Left renal pelvis (tissue), 4 donors: Measurements from ENCODE around the gene ADAM17. TPM values are rescaled to one million over a fixed set of nuclear protein-coding genes. Genes with fewer than 3 reads are reported as not detected.

Source experiments
- DNase-seq, 4 donors: peaks; one replicate each; pipeline ENCODE4 v3.0.0-alpha.2; 2013; ENCODE audit warnings: low read depth in 4 of 4, low spot score in 3 of 4
- polyA plus RNA-seq, 4 donors: library from polyadenylated mRNA; unstranded; fragments of 120-200 nt; gene quantifications; one replicate each; pipeline ENCODE4 v1.2.1, GENCODE V29; 2013; ENCODE audit not compliant: insufficient read length in 4 of 4

The ADAM17 gene
- polyA plus RNA-seq, 4 donors: 30.7 to 46.5 (median 42.5) TPM

DNA sequence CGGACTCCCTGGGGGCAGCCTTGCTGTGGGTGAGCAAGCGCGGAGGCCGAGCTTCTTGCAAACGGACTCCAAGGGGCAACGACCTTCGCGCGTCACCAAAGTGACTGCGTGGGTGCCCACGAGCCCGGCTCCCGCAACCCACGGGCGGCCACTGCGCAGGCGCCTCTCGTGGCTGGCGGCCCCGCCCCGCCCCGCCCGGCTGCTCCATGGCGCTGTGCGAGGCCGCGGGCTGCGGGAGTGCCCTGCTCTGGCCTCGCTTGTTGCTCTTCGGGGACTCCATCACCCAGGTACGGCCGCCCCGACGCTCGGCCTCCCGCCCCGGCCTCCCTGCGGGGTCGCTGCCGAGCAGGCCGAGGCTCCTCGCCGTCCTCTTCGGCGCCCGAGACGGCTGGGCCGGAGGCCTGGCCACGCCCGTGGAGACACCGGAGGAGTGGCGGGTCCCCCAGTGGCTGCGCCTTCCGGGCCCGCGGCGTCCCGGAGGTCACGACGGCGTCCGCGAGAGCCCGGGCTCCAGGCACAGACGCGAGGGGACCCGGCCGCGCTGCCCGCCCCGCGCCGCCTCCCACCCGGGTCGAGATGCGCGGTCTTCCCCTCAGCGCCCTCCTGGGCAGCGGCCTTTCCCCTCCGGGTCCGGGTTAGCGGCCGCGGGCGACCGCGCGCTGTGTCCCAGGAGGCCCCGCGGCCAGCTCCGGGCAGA lies 81.1 kb downstream of the ADAM17 start, which contains the start of gene IAH1:
IAH1 (plus strand) TSS at position 191 of the 697 bp plus-strand sequence; CDS start at position 207, 16 bp downstream.
- DNase-seq: peak in 3 of 4 donors; percentile 4 to 25 (median 18)

- DNase-seq: peak in 1 of 4 donors; percentile 7
Observed at GRCh38 chr2:9473985-9474360, 81.7 kb downstream of the ADAM17 start.

DNA sequence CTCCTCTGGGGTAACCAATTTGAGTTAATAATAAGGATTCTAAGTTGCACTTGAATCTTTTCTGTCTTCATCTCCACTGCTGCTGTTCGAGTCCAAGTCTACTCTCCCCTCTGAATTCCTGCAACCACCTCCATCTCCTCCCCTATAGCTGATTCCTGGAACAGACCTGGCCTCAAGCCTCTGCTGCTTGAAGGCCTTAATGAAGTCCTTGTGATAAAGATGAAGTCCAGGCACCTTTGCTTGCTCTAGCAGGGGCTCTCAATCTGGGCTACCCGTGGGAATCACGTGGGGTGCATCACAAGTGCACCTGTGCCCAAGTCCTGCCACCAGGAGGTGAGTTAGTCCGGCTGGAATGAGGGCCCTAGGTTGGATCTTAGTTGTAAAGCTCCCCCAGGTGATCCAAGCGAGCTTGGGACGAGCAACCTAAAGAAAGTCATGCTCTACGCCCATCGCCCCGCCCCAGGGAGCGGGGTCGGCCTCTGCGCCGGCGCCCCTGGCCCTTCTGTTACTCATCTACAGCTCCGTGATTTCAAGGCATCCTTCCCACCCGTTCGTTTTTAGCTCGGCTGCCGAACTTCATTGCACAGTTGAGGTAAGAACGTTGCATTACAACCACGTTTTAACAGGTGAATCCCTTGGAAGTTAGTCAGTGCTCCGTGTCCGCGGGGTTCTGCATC lies 82.2 kb downstream of the ADAM17 start:
- peak in 3 of 4 donors; percentile 4 to 24 (median 10) for DNase-seq

DNA sequence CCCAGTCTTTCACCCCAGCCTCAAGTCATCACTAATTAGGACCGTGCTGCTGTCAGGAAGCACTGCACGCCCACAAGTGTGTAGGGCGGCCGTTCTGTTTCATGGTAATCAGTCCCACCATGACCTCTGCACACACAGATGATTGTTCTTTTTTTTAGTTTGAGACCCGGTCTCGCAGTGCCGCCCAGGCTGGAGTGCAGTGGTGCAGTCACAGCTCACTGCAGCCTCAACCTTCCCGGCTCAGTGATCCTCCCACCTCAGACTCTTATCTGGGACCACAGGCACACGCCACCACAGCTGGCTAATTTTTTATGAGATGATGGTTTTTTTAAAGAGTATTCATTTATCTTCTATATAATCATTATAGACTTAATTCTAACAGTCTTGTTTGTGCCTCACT lies 83.1 kb downstream of the ADAM17 start:
- no peak for DNase-seq

GRCh38 chr2:9471206-9471605 lies 84.4 kb downstream of the ADAM17 start:
- DNase-seq: no peak

DNA sequence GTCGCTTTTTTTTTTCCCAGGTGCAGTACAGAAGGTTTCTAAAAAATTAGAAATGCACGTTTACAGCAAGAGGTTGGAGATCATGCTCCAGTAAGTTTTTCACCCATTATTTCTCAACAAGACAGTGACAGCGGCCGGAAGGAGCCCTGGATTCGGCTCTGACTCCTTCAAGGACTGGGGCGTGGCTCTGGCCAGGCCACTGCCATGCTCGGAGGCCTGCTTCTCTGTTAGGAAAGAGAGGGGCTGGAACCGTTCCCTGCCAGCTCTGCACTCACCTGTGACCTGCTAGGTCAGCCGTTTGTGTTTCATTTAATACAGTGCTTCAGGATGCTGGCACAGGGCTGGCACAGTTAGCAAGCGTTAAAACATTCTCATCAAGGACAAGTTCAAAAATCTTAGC lies 87.9 kb downstream of the ADAM17 start:
- DNase-seq: no peak

DNA sequence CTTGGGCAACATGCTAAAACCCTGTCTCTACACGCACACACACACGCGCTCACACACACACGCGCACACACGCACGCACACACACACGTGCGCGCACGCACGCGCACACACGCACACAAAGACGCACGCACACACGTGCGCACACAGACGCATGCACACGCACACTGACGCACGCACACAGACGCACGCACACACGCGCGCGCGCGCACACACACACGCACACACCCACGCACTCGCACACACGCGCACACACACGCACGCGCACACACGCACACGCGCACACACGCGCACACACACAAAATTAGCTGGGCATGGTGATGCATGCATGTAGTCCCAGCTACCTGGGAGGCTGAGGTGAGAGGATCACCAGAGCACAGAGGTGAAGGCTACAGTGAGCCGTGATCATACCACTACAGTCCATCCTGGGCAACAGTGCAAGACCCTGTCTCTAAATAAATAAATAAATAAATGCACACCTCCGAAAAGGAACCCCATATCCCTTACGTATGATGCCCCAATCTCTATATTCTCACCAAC lies 89.4 kb downstream of the ADAM17 start:
- DNase-seq: no peak

GRCh38 chr2:9465170-9465569 lies 90.5 kb downstream of the ADAM17 start:
- no peak for DNase-seq

- DNase-seq: no peak
Observed at GRCh38 chr2:9463698-9464034, 92.0 kb downstream of the ADAM17 start.

DNA sequence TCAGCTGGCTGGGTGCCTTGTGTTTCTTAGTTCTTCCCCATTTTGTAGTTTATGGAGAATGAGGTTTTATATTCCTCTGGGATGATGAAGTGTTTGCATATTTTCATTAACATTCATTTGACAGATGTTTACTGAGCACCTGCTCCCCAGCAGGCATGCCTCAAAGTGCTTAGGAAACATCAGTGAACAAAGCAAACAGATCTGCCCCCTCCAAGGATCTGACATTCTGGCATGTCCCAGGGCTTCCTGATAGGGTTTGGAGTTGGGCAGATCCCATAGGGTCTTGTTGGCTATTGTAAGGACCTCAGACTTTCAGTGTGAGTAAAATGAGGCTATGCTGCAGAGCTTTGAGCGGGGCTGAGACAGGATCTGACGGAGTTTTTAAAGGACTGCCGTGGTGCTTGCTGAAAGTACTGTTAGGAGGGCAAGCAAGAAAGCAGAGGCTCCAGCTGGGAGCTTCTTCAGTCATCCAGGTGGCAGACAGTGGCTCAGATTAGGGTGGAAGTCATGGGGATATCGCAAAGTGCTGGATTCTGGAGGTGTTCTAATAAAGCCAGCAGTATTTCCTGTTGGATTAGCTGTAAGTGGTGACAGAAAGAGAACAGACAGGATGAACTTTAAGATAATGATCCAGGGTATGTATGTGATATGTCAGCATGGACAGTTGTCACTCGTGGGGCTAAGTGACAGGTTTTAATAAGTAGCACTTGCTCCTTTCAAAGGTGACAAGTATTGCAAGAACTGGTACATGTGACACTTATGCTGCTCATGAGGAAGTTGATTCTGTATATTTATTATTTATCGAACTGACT lies 92.5 kb downstream of the ADAM17 start:
- no peak for DNase-seq

DNA sequence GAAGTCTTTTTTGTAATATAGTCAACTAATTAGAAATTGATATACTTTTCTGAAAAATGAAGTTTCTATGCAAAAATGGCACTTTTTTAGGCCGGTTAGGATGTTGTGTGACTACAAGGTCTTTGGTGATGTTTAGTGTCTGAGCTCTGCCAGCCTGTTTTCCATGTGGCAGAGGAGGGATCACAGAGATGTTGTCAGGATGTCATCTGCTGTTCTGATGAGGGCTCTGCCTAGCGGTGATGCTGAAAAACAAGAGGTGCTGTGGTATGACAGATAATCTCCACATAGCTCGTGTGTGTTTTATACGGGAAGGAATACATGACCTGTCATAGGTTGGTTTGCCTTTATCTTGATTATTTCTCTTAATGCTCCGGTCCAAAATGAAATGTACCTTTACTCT lies 93.3 kb downstream of the ADAM17 start:
- no peak for DNase-seq

GRCh38 chr2:9461079-9461478 lies 94.6 kb downstream of the ADAM17 start:
- DNase-seq: no peak

DNA sequence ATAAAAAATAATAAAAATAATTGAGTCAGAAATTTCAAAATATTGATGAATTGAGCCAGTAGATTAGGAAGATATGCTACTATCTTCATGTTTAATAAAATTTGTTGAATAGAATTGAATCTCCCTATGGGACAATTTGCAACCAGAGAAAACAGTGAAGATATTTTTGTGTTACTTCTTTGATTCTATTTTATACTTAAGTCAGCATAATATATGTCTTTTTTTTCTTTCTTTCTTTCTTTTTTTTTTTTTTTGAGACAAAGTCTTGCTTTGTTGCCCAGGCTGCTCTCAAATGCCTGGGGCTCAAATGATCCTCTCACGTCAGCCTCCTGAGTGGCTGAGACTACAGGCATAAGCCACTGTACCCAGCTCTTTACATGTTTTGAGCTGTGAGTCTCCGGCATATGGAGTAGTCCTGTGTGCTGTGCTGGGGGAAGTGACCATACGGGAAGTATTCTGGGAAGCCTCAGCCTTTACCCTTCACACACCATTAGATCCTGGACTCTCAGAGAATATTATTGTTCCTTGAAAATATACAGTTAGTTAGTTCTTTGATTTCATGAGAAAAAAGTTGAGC lies 95.1 kb downstream of the ADAM17 start:
- DNase-seq: no peak

DNA sequence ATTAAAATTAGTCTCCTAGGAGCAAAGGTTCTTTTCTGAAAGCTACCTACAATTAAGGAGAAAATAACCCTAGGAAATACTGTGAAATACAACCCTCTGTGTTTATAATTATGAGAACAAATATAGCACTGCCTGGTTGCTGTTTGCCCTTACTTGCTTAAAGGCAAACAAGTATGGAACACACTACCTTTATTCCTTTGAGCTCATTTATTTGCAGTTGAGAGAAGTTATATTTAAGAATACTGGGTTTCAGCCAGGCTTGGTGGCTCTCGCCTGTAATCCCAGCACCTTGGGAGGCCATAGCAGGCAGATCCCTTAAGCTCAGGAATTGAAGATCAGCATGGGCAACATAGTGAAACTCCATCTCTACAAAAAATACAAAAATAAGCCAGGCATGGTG lies 104.4 kb downstream of the ADAM17 start:
- DNase-seq: no peak

DNA sequence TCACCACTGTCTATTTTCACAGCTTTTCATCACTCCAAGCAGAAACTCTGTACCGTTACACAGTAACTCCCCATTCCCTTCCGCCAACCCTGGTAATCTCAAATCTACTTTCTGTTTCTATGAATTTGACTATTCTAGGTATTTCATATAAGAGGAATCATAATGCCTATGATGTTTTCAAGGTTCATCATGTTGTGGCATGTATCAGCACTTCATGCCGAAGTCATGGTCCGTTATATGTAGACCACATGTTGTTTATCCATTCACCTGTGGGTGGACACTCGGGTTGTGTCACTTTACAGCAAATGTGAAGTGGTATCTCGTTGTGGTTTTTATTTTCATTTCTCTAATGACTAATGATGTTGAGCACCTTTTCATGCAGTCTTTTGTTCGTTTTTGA lies 110.5 kb downstream of the ADAM17 start:
- no peak for DNase-seq

- no peak for DNase-seq
Observed at GRCh38 chr2:9443526-9443925, 112.1 kb downstream of the ADAM17 start.

GRCh38 chr2:9441556-9441955 lies 114.1 kb downstream of the ADAM17 start:
- no peak for DNase-seq

DNA sequence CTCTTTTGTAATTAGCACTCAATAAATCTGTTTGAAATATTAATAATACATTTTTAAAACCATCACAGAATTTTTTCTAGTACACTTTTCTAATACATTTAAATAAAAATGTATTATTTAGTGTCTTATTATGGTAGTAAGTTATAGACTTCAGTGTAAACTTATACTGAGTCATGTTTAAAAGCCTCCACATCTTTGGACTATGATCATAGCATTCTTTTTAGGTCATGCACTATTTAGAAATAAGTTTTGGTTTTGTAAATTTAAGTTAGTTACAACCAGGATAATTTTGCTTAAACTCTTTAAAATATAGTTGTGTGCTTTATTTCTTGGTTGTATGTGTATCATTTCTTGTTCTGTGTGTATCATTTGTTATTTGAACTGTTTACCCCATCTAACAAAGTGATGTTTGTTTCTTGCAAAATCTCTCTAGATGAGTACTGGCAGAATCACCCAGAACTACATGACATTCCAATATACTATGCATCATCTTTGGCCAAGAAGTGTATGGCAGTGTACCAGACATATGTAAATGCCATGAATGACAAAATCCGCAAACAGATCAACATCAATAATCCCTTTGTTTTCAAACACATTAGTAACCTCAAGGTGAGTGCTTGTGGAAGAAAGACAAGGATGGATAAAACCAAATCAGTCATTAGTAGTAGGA lies 115.4 kb downstream of the ADAM17 start:
- DNase-seq: no peak

GRCh38 chr2:9439536-9439935 lies 116.1 kb downstream of the ADAM17 start:
- no peak for DNase-seq
